Endothelial cell of umbilical vein (primary cell): ENCODE results near the gene BRWD1. TPM values are rescaled to one million over a fixed set of nuclear protein-coding genes. Genes with fewer than 3 reads are reported as not detected.

Source experiments
- BruUV-seq: library from RNA; stranded (reverse); fragments of 400-500 nt; replicated peaks from 2 replicates; lab custom pipeline; 2021; lab: Mats Ljungman, UMichigan
- CTCF ChIA-PET: fragments of 300-600, 350-600 bp; sonication (Branson Sonifier 250); formaldehyde crosslinking; loops from one replicate; lab custom pipeline; 2021; ENCODE audit warnings: antibody characterized with exemption, inconsistent platforms; lab: Charles Lee
- POLR2A ChIA-PET: fragments of 300-600, 350-600 bp; sonication (Branson Sonifier 250); formaldehyde crosslinking; loops from one replicate; lab custom pipeline; 2021; ENCODE audit warnings: antibody characterized with exemption, inconsistent platforms; lab: Charles Lee
- DNase-seq: peaks from one replicate; pipeline ENCODE4 v3.0.0-alpha.2; 2011; ENCODE audit warnings: low read depth, low spot score
- FAIRE-seq: peaks from 2 replicates; lab custom pipeline; 2011; peaks lifted over from hg19 to GRCh38; lab: Jason Lieb, UNC
- H2AFZ ChIP-seq: 2 replicates; pipeline ENCODE4 v1.6.0; 2012; ENCODE audit warnings: low read depth, low read length, control low read depth, inconsistent platforms
- H3K27ac ChIP-seq: 2 replicates; pipeline ENCODE4 v1.5.1; 2011; ENCODE audit warnings: low read depth, mild to moderate bottlenecking, control low read depth, low read length, moderate library complexity; ENCODE audit not compliant: insufficient read depth
- H3K27me3 ChIP-seq, 2 experiments: 2 replicates each; pipeline versions ENCODE4 v1.6.0 to v1.6.1; 2011; ENCODE audit warnings: low read length in 2 of 2, mixed read lengths in 1 of 2; ENCODE audit not compliant: control insufficient read depth in 2 of 2, insufficient read depth in 2 of 2
- H3K36me3 ChIP-seq, 2 experiments: 2 replicates in 1 of 2; 3 replicates in 1 of 2; pipeline ENCODE4 v1.5.1; 2011; ENCODE audit warnings: low read length in 2 of 2, mild to moderate bottlenecking in 1 of 2, moderate library complexity in 1 of 2; ENCODE audit not compliant: control insufficient read depth in 2 of 2, insufficient read depth in 2 of 2; ENCODE audit errors: extremely low read depth in 1 of 2
- H3K4me1 ChIP-seq: 3 replicates; pipeline ENCODE4 v1.5.1; 2011; ENCODE audit warnings: mild to moderate bottlenecking, low read length; ENCODE audit not compliant: control insufficient read depth, insufficient read depth; ENCODE audit errors: extremely low read depth
- H3K4me2 ChIP-seq: 2 replicates; pipeline ENCODE4 v1.6.1; 2011; ENCODE audit warnings: low read length, control low read depth, mixed read lengths; ENCODE audit not compliant: insufficient read depth
- H3K4me3 ChIP-seq, 3 experiments: fragments of 200-600 bp in 1 of 3; sonication (generic), shearing (Covaris generic) in 1 of 3; replicated peaks in 1 of 3; 2 replicates each; pipeline ENCODE4 v1.5.1; 2011 to 2016; ENCODE audit warnings: control low read depth in 3 of 3, low read length in 3 of 3, mild to moderate bottlenecking in 2 of 3, inconsistent platforms in 1 of 3, low read depth in 1 of 3, moderate library complexity in 1 of 3; ENCODE audit not compliant: insufficient read depth in 1 of 3
- H3K79me2 ChIP-seq: 2 replicates; pipeline ENCODE4 v1.6.0; 2012; ENCODE audit warnings: low read length, inconsistent platforms; ENCODE audit not compliant: control insufficient read depth, insufficient read depth
- H3K9ac ChIP-seq: replicated peaks from 2 replicates; pipeline ENCODE3; 2011; ENCODE audit warnings: low read length, control low read depth; ENCODE audit not compliant: insufficient read depth; ENCODE audit errors: extremely low read depth
- H3K9me1 ChIP-seq: replicated peaks from 3 replicates; pipeline ENCODE4 v1.6.0; 2011; ENCODE audit warnings: mild to moderate bottlenecking, low read length; ENCODE audit not compliant: control insufficient read depth, insufficient read depth; ENCODE audit errors: extremely low read depth
- H3K9me3 ChIP-seq: replicated peaks from 2 replicates; pipeline ENCODE4 v1.5.1; 2012; ENCODE audit warnings: low read length, inconsistent platforms; ENCODE audit not compliant: control insufficient read depth, insufficient read depth
- H4K20me1 ChIP-seq: replicated peaks from 2 replicates; pipeline ENCODE3; 2011; ENCODE audit warnings: mild to moderate bottlenecking, low read length; ENCODE audit not compliant: control insufficient read depth, insufficient read depth; ENCODE audit errors: extremely low read depth
- CTCF ChIP-seq, 2 donors: IDR thresholded peaks; 1 replicate in 1 of 2; 2 replicates in 1 of 2; pipeline ENCODE4 v1.5.1; 2011; ENCODE audit warnings: low read length in 2 of 2, mild to moderate bottlenecking in 2 of 2, moderate library complexity in 2 of 2, control low read depth in 1 of 2, inconsistent platforms in 1 of 2, low read depth in 1 of 2; ENCODE audit not compliant: insufficient read depth in 1 of 2; ENCODE audit errors: extremely low read depth in 1 of 2
- EZH2 ChIP-seq: IDR thresholded peaks from 2 replicates; pipeline ENCODE4 v1.6.1; 2012; ENCODE audit warnings: borderline replicate concordance, low read depth, mild to moderate bottlenecking, moderate library complexity, low read length, inconsistent platforms; ENCODE audit not compliant: severe bottlenecking
- FOS ChIP-seq: IDR thresholded peaks from 2 replicates; pipeline ENCODE4 v1.6.1; 2011; ENCODE audit warnings: mild to moderate bottlenecking, low read length, moderate library complexity, borderline replicate concordance; ENCODE audit not compliant: insufficient read depth
- GATA2 ChIP-seq: IDR thresholded peaks from 2 replicates; pipeline ENCODE4 v1.7.0; 2011; ENCODE audit warnings: low read depth, mild to moderate bottlenecking, moderate library complexity, mixed read lengths, low read length; ENCODE audit not compliant: insufficient read length, insufficient read depth
- JUN ChIP-seq: IDR thresholded peaks from 2 replicates; pipeline ENCODE4 v1.6.1; 2011; ENCODE audit warnings: borderline replicate concordance, low read depth; ENCODE audit not compliant: insufficient read length, insufficient read depth
- MYC ChIP-seq: IDR thresholded peaks from one replicate; pipeline ENCODE4 v1.6.1; 2011; ENCODE audit warnings: mild to moderate bottlenecking, low read depth, low read length
- POLR2A ChIP-seq: IDR thresholded peaks from 2 replicates; pipeline ENCODE4 v1.6.1; 2012; ENCODE audit warnings: low read depth, mild to moderate bottlenecking, control low read depth, low read length
- POLR2AphosphoS5 ChIP-seq: IDR thresholded peaks from 2 replicates; pipeline ENCODE4 v1.6.1; 2012; ENCODE audit warnings: low read depth, mild to moderate bottlenecking, control low read depth, low read length, moderate library complexity; ENCODE audit not compliant: insufficient read depth
- dilution Hi-C: fragments of 300-500 bp; cut with MboI; formaldehyde crosslinking; loops from one replicate; pipeline ENCODE4 v1.15.0; 2019; ENCODE audit warnings: low sequenced_read_pairs; ENCODE audit not compliant: extremely low pct_ligation_motif_present
- intact Hi-C: fragments of 100-400 bp; cut with micrococcal nuclease; formaldehyde crosslinking; loops from one replicate; pipeline ENCODE4 v1.10.0; 2022
- polyA plus RNA-seq, 4 experiments: library from polyadenylated mRNA; depleted of rRNA in 3 of 4; stranded (reverse) in 3 of 4; unstranded in 1 of 4; fragments of >200 nt; gene quantifications; 2 replicates each; pipeline versions ENCODE4 v1.2.1 to v1.2.3, GENCODE V29; 2011 to 2012; ENCODE audit warnings: missing spikeins in 1 of 4
- total RNA-seq: library from RNA; stranded (reverse); gene quantifications from 2 replicates; pipeline ENCODE4 v1.2.3, GENCODE V29; 2021
- TF ChIP-seq, protein P1 (sequence below): IDR thresholded peaks from 2 replicates; pipeline ENCODE4 v1.6.1; 2011; ENCODE audit not compliant: insufficient read depth, insufficient read length

The BRWD1 gene
- total and polyA plus RNA-seq, 2 donors (not counting 3 experiments of a cell fraction or from before 2014, with no cell fraction given): 6.1 to 33.2 TPM

GRCh38 chr21:39182484-39183271 lies 130.8 kb downstream of the BRWD1 start:
- ChIA-PET POLR2A (interaction anchor here (0.8 to 1.1 kb wide), 3 partner anchors 15 to 379 kb away, joined by 4 read pairs; no protein-coding TSS in a partner anchor), CTCF (interaction anchor here (0.8 to 1.9 kb wide), 4 partner anchors 9 to 205 kb away, joined by 4 to 7 read pairs (median 6); partner anchors contain the start of gene BRWD1)
- DNase-seq (peak; percentile 45), FAIRE-seq (no peak)
- H3K9me3 ChIP-seq: no peaks in the 10 kb centered on the region
- BruUV-seq: no TSS peak
- H3K79me2 ChIP-seq: peaks cover 33% of the 10 kb centered on the region
- peak overlapping the region; percentile 49 to 79 (median 75) for H3K4me3 ChIP-seq
- peaks cover 18% of the 10 kb centered on the region for H3K4me1 ChIP-seq
- H4K20me1 ChIP-seq: no peaks in the 10 kb centered on the region
- peak overlapping the region; percentile 89 for H3K9ac ChIP-seq
- H2AFZ ChIP-seq: peak overlapping the region; percentile 23
- H3K9me1 ChIP-seq: no peaks in the 10 kb centered on the region
- H3K27me3 ChIP-seq: no peaks in the 10 kb centered on the region
- peaks cover 0 to 2% of the 10 kb centered on the region in 2 experiments for H3K36me3 ChIP-seq
- peak overlapping the region; percentile 94 for H3K4me2 ChIP-seq
- intact Hi-C loops (loop anchor here (1.0 kb wide), 4 partner anchors 167 to 263 kb away; partner anchors contain the start of genes HMGN1 and LCA5L), dilution Hi-C loops (no loop called here)
- no peak for TF ChIP-seq FOS
- TF ChIP-seq, protein P1, sequence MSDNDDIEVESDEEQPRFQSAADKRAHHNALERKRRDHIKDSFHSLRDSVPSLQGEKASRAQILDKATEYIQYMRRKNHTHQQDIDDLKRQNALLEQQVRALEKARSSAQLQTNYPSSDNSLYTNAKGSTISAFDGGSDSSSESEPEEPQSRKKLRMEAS: no peak
- TF ChIP-seq POLR2AphosphoS5: no peak
- no peak for TF ChIP-seq POLR2A
- no peak for TF ChIP-seq MYC
- no peak for TF ChIP-seq EZH2
- no peak for TF ChIP-seq CTCF (IDR thresholded peaks at IDR 0.05; ENCODE audit: extremely low read depth in 1 of 2, insufficient read depth in 1 of 2, low read depth in 1 of 2, low read length in 2 of 2)
- no peak for TF ChIP-seq GATA2
- TF ChIP-seq JUN: no peak
- H3K27ac ChIP-seq: peak overlapping the region; percentile 70
